H1 (cell line): Measurements from ENCODE around the gene FOXM1. TPM values are rescaled to one million over a fixed set of nuclear protein-coding genes. Genes with fewer than 3 reads are reported as not detected.

Experiments
- CTCF ChIA-PET: fragments of 300-600 bp; sonication (Branson Sonifier 250); formaldehyde crosslinking; loops from one replicate; lab custom pipeline; 2021; ENCODE audit not compliant: partially characterized antibody; lab: Charles Lee
- POLR2A ChIA-PET: fragments of 300-600 bp; sonication (Branson Sonifier 250); formaldehyde crosslinking; loops from one replicate; lab custom pipeline; 2021; ENCODE audit warnings: inconsistent platforms; ENCODE audit not compliant: partially characterized antibody; lab: Charles Lee
- DNase-seq, 2 experiments: peaks; one replicate each; pipeline versions ENCODE4 v3.0.0 to v3.0.0-alpha.2; 2010 to 2022; ENCODE audit warnings: low spot score in 2 of 2, low read depth in 1 of 2, mixed read lengths in 1 of 2
- FAIRE-seq: peaks from 2 replicates; lab custom pipeline; 2011; peaks lifted over from hg19 to GRCh38; lab: Jason Lieb, UNC
- H2AFZ ChIP-seq: 2 replicates; pipeline ENCODE4 v1.8.1; 2012; ENCODE audit warnings: low read length, inconsistent platforms
- H2AK5ac ChIP-seq: 2 replicates; pipeline ENCODE4 v1.6.1; 2013; ENCODE audit warnings: low read depth, low read length
- H2BK120ac ChIP-seq: replicated peaks from 2 replicates; pipeline ENCODE3; 2013; ENCODE audit warnings: low read depth, low read length, inconsistent platforms
- H2BK12ac ChIP-seq: 2 replicates; pipeline ENCODE4 v1.6.1; 2013; ENCODE audit warnings: low read depth, low read length
- H2BK15ac ChIP-seq: 2 replicates; pipeline ENCODE4 v1.6.1; 2013; ENCODE audit warnings: low read length
- H2BK20ac ChIP-seq: 2 replicates; pipeline ENCODE4 v1.6.1; 2013; ENCODE audit warnings: low read length
- H2BK5ac ChIP-seq: 2 replicates; pipeline ENCODE4 v1.6.1; 2013; ENCODE audit warnings: low read depth, low read length
- H3K14ac ChIP-seq: 2 replicates; pipeline ENCODE4 v1.6.1; 2013; ENCODE audit warnings: inconsistent platforms; ENCODE audit not compliant: insufficient read length
- H3K18ac ChIP-seq: 2 replicates; pipeline ENCODE4 v1.6.1; 2013; ENCODE audit warnings: low read length; ENCODE audit errors: extremely low read depth
- H3K23ac ChIP-seq: 2 replicates; pipeline ENCODE4 v1.6.1; 2013; ENCODE audit warnings: inconsistent platforms; ENCODE audit not compliant: insufficient read length
- H3K23me2 ChIP-seq: 2 replicates; pipeline ENCODE4 v1.6.1; 2013; ENCODE audit warnings: low read depth, low read length
- H3K27ac ChIP-seq: 2 replicates; pipeline ENCODE4 v1.6.1; 2011; ENCODE audit warnings: low read depth, low read length, inconsistent platforms
- H3K27me3 ChIP-seq, 4 experiments: replicated peaks in 1 of 4; 1 replicate in 1 of 4; 2 replicates in 3 of 4; pipeline versions ENCODE4 v1.6.1 to v1.8.1; 2011 to 2013; ENCODE audit warnings: low read length in 3 of 4, mild to moderate bottlenecking in 3 of 4, inconsistent platforms in 2 of 4, mixed read lengths in 2 of 4, moderate library complexity in 1 of 4; ENCODE audit not compliant: control insufficient read depth in 3 of 4, insufficient read depth in 3 of 4; ENCODE audit errors: extremely low read depth in 1 of 4
- H3K36me3 ChIP-seq, 4 experiments: 2 replicates each; pipeline versions ENCODE4 v1.6.1 to v1.8.1; 2011 to 2013; ENCODE audit warnings: mild to moderate bottlenecking in 4 of 4, low read length in 3 of 4, moderate library complexity in 2 of 4, control low read depth in 1 of 4, inconsistent platforms in 1 of 4; ENCODE audit not compliant: insufficient read depth in 4 of 4, control insufficient read depth in 2 of 4
- H3K4ac ChIP-seq: replicated peaks from 2 replicates; pipeline ENCODE3; 2013; ENCODE audit warnings: low read length, low read depth, mixed read lengths, inconsistent platforms; ENCODE audit not compliant: insufficient read length
- H3K4me1 ChIP-seq, 4 experiments: replicated peaks in 1 of 4; 1 replicate in 1 of 4; 2 replicates in 3 of 4; pipeline versions ENCODE4 v1.6.1 to v1.8.1; 2011 to 2013; ENCODE audit warnings: low read length in 3 of 4, inconsistent platforms in 2 of 4, mixed read lengths in 1 of 4; ENCODE audit not compliant: insufficient read depth in 4 of 4, control insufficient read depth in 3 of 4
- H3K4me2 ChIP-seq, 2 experiments: 2 replicates each; pipeline versions ENCODE4 v1.6.1 to v1.8.1; 2011 to 2013; ENCODE audit warnings: low read depth in 2 of 2, low read length in 2 of 2, control low read depth in 1 of 2, inconsistent platforms in 1 of 2, mild to moderate bottlenecking in 1 of 2; ENCODE audit not compliant: insufficient read depth in 1 of 2
- H3K4me3 ChIP-seq, 4 experiments: fragments of 200-600, 300-600 bp in 1 of 4; sonication (generic), shearing (Covaris generic), sonication (Bioruptor Twin) in 1 of 4; 2 replicates each; pipeline versions ENCODE4 v1.5.1 to v1.8.1; 2011 to 2016; ENCODE audit warnings: low read length in 4 of 4, low read depth in 3 of 4, control low read depth in 2 of 4, inconsistent platforms in 2 of 4, mild to moderate bottlenecking in 2 of 4, mixed read lengths in 1 of 4, moderate library complexity in 1 of 4; ENCODE audit not compliant: insufficient read depth in 2 of 4; ENCODE audit errors: extremely low read depth in 1 of 4
- H3K56ac ChIP-seq: replicated peaks from 2 replicates; pipeline ENCODE3; 2013; ENCODE audit warnings: low read depth, mild to moderate bottlenecking, mixed read lengths, low read length, inconsistent platforms; ENCODE audit not compliant: insufficient read length
- H3K79me1 ChIP-seq: 2 replicates; pipeline ENCODE4 v1.6.1; 2013; ENCODE audit warnings: low read depth, low read length, control low read depth
- H3K79me2 ChIP-seq, 2 experiments: 2 replicates each; pipeline versions ENCODE4 v1.6.1 to v1.8.1; 2012 to 2013; ENCODE audit warnings: low read length in 2 of 2, mild to moderate bottlenecking in 2 of 2, inconsistent platforms in 1 of 2; ENCODE audit not compliant: insufficient read depth in 2 of 2, control insufficient read depth in 1 of 2
- H3K9ac ChIP-seq, 4 experiments: replicated peaks in 1 of 4; 1 replicate in 1 of 4; 2 replicates in 3 of 4; pipeline versions ENCODE4 v1.6.1 to v1.8.1; 2011 to 2013; ENCODE audit warnings: low read depth in 3 of 4, low read length in 3 of 4, control low read depth in 2 of 4, mild to moderate bottlenecking in 2 of 4, moderate library complexity in 2 of 4, inconsistent platforms in 1 of 4; ENCODE audit errors: extremely low read depth in 1 of 4
- H3K9me3 ChIP-seq, 2 experiments: 2 replicates each; pipeline versions ENCODE4 v1.6.1 to v1.8.1; 2012 to 2013; ENCODE audit warnings: mild to moderate bottlenecking in 2 of 2, moderate library complexity in 2 of 2, control low read depth in 1 of 2, inconsistent platforms in 1 of 2, low read depth in 1 of 2, low read length in 1 of 2, mixed read lengths in 1 of 2; ENCODE audit not compliant: insufficient read depth in 2 of 2
- H4K20me1 ChIP-seq, 2 experiments: replicated peaks in 1 of 2; 2 replicates each; pipeline versions ENCODE3 to v1.8.1; 2011 to 2013; ENCODE audit warnings: inconsistent platforms in 2 of 2, low read length in 2 of 2, mild to moderate bottlenecking in 1 of 2; ENCODE audit not compliant: insufficient read depth in 2 of 2, control insufficient read depth in 1 of 2
- H4K5ac ChIP-seq: 2 replicates; pipeline ENCODE4 v1.6.1; 2013; ENCODE audit warnings: low read length, low read depth, mixed read lengths, inconsistent platforms; ENCODE audit not compliant: insufficient read length
- H4K8ac ChIP-seq: 2 replicates; pipeline ENCODE4 v1.8.0; 2013; ENCODE audit warnings: mild to moderate bottlenecking, moderate library complexity, low read length, inconsistent platforms; ENCODE audit not compliant: insufficient read depth; ENCODE audit errors: extremely low read depth
- H4K91ac ChIP-seq: replicated peaks from 2 replicates; pipeline ENCODE3; 2013; ENCODE audit warnings: low read length, mixed read lengths, inconsistent platforms; ENCODE audit not compliant: insufficient read length
- CBX8 ChIP-seq: fragments of 300-800, 300-1000 bp; sonication (generic); IDR thresholded peaks from 2 replicates; pipeline ENCODE4 v1.7.1; 2016; ENCODE audit warnings: low read depth, low read length, borderline replicate concordance
- WGBS, 2 experiments: shearing (Covaris generic) in 1 of 2; methylation state at CpG; one replicate each; pipeline versions ENCODE4 v1.1.6 to v1.1.7; 2013 to 2015; ENCODE audit warnings: low lambda C conversion rate in 2 of 2, mixed read lengths in 2 of 2, inconsistent platforms in 1 of 2, low coverage in 1 of 2, missing lambda C conversion rate in 1 of 2; ENCODE audit not compliant: insufficient replicate concordance in 2 of 2, insufficient coverage in 1 of 2, insufficient read length in 1 of 2; ENCODE audit errors: extremely low coverage in 1 of 2, missing lambda C conversion rate in 1 of 2; 5-methylcytosine and 5-hydroxymethylcytosine counted together
- polyA plus RNA-seq, 7 experiments: library from polyadenylated mRNA; depleted of rRNA in 3 of 7; stranded (reverse) in 5 of 7; unstranded in 2 of 7; fragments of >200 nt in 5 of 7; fragments of 200-250 nt in 2 of 7; gene quantifications; 1 replicate in 5 of 7; 2 replicates in 1 of 7; 4 replicates in 1 of 7; pipeline versions ENCODE4 v1.2.1 to v1.2.3, GENCODE V29; 2011 to 2013; ENCODE audit warnings: missing spikeins in 2 of 7, mixed read lengths in 2 of 7
- total RNA-seq: library from RNA; stranded (reverse); fragmentation: NEBNext Ultra II Directional; extraction: Animal tissue kit (Norgen Biotek cat#: 25700); gene quantifications from 2 replicates; pipeline ENCODE4 v1.2.1, GENCODE V29; 2021

The FOXM1 gene
- total and polyA plus RNA-seq, 2 of the 8 experiments (the other 6 are each of a cell fraction or from before 2014, with no cell fraction given): 58.1 to 121 TPM

- Histone ChIP-seq H2BK15ac (no peak overlapping the region), H3K4me2 (peak overlapping the region in 1 of 2 experiments; percentile 85; a peak in 1 of 4 replicates), H3K9ac (no peak overlapping the region), H3K9me3 (no peaks in the 10 kb centered on the region), H2BK20ac (no peak overlapping the region), H3K27me3 (no peaks in the 10 kb centered on the region), H3K4me1 (peaks cover 0 to 3% (median 2%) of the 10 kb centered on the region in 4 experiments; a peak in 3 of 7 replicates), H4K8ac (no peak overlapping the region), H2BK120ac (no peak overlapping the region), H4K20me1 (no peaks in the 10 kb centered on the region), H3K23ac (no peak overlapping the region), H2BK12ac (no peak overlapping the region), H3K79me1 (0 out of 2 replicates have a peak, but pooled peaks cover 2% of the 10 kb centered on the region), H3K4me3 (no peak overlapping the region), H3K4ac (no peak overlapping the region), H3K23me2 (no peaks in the 10 kb centered on the region; the same call in 1 of the 2 replicates), H3K36me3 (peaks cover 5 to 17% (median 8%) of the 10 kb centered on the region in 4 experiments), H4K91ac (no peak overlapping the region), H3K18ac (no peak overlapping the region), H4K5ac (no peak overlapping the region), H3K27ac (no peak overlapping the region), H2AFZ (no peak overlapping the region), H3K79me2 (peaks cover 0 to 22% of the 10 kb centered on the region in 2 experiments; a peak in 3 of 4 replicates), H3K56ac (no peak overlapping the region), H2BK5ac (no peak overlapping the region), H3K14ac (no peak overlapping the region), H2AK5ac (no peak overlapping the region)
- CTCF ChIA-PET: interaction anchor here (0.6 to 15.6 kb wide), 8 partner anchors 8 to 142 kb away, joined by 3 to 143 read pairs (median 4); partner anchors contain the start of genes FOXM1 and RHNO1
- 90% methylated on average over 12 of the region's 12 CpGs; no CpG with 5 or more reads in 1 of the 2 experiments for WGBS, 2 experiments
- POLR2A ChIA-PET: interaction anchor here (2.1 kb wide), 1 partner anchor 69 kb away, joined by 8 read pairs; no protein-coding TSS in a partner anchor
- DNase-seq: no peak
- no peak for FAIRE-seq
- TF ChIP-seq CBX8: no peak
Observed at GRCh38 chr12:2892246-2892645, 15.3 kb upstream of the FOXM1 start.
